K562 (cell line): ENCODE results near the gene CACNA1I. TPM values are rescaled to one million over a fixed set of nuclear protein-coding genes. Genes with fewer than 3 reads are reported as not detected.

ENCODE experiments used
- ATAC-seq: fragments of 200-7000 bp; cut with Tn5 transposase; 3 replicates; pipeline ENCODE4 v1.9.1; 2020; ENCODE audit warnings: moderate library complexity
- BruUV-seq: library from RNA; stranded (reverse); fragments of 400-500 nt; replicated peaks from 2 replicates; lab custom pipeline; 2021; lab: Mats Ljungman, UMichigan
- CTCF ChIA-PET: fragments of 300-600 bp; formaldehyde crosslinking; extraction: SDS; loops from one replicate; lab custom pipeline; 2021; ENCODE audit warnings: low intra/inter-chr PET ratio; lab: Yijun Ruan, JAX
- POLR2A ChIA-PET: fragments of 300-600, 350-650 bp; sonication (Branson Sonifier 250); formaldehyde crosslinking; extraction: SDS; loops from one replicate; lab custom pipeline; 2021; ENCODE audit warnings: antibody characterized with exemption, inconsistent platforms; lab: Yijun Ruan, JAX
- DNase-seq, 4 experiments: peaks; one replicate each; pipeline versions ENCODE4 v3.0.0 to v3.0.0-alpha.2; 2011 to 2018; ENCODE audit warnings: low spot score in 3 of 4, mixed read lengths in 3 of 4; ENCODE audit errors: extremely low read depth in 1 of 4
- FAIRE-seq: peaks from 2 replicates; lab custom pipeline; 2011; peaks lifted over from hg19 to GRCh38; lab: Jason Lieb, UNC
- H2AFZ ChIP-seq: 2 replicates; pipeline ENCODE4 v1.6.0; 2011; ENCODE audit warnings: low read depth, low read length, control low read depth, inconsistent platforms
- H3K27ac ChIP-seq: fragments of 200-600 bp; 3 replicates; pipeline ENCODE4 v1.8.0; 2011; ENCODE audit warnings: low read depth, mild to moderate bottlenecking, control low read depth, inconsistent platforms, low read length, moderate library complexity, mixed read lengths; ENCODE audit errors: extremely low read depth
- H3K27me3 ChIP-seq, 2 experiments: fragments of 300-600 bp in 1 of 2; 2 replicates in 1 of 2; 3 replicates in 1 of 2; pipeline versions ENCODE4 v1.6.0 to v1.8.0; 2011; ENCODE audit warnings: inconsistent platforms in 2 of 2, low read length in 2 of 2, mild to moderate bottlenecking in 1 of 2, mixed read lengths in 1 of 2, moderate library complexity in 1 of 2; ENCODE audit not compliant: control insufficient read depth in 2 of 2, insufficient read depth in 2 of 2
- H3K36me3 ChIP-seq: fragments of 300-600 bp; 3 replicates; pipeline ENCODE4 v1.8.0; 2011; ENCODE audit warnings: mild to moderate bottlenecking, low read length, inconsistent platforms; ENCODE audit not compliant: control insufficient read depth, insufficient read depth
- H3K4me1 ChIP-seq, 2 experiments: fragments of 200-600 bp in 1 of 2; replicated peaks in 1 of 2; 2 replicates in 1 of 2; 3 replicates in 1 of 2; pipeline versions ENCODE4 v1.5.1 to v1.8.0; 2011; ENCODE audit warnings: inconsistent platforms in 2 of 2, low read length in 2 of 2, mild to moderate bottlenecking in 1 of 2, mixed read lengths in 1 of 2, moderate library complexity in 1 of 2; ENCODE audit not compliant: control insufficient read depth in 2 of 2, insufficient read depth in 2 of 2
- H3K4me2 ChIP-seq: 2 replicates; pipeline ENCODE4 v1.6.1; 2011; ENCODE audit warnings: low read length, control low read depth, inconsistent platforms, mixed read lengths; ENCODE audit not compliant: insufficient read depth
- H3K4me3 ChIP-seq: fragments of 200-600 bp; sonication (generic), shearing (Covaris generic); 2 replicates; pipeline ENCODE4 v1.5.1; 2016; ENCODE audit warnings: control low read depth, inconsistent platforms
- H3K79me2 ChIP-seq: fragments of 200-600 bp; 3 replicates; pipeline ENCODE4 v1.8.0; 2011; ENCODE audit warnings: low read length, inconsistent platforms; ENCODE audit not compliant: control insufficient read depth, insufficient read depth
- H3K9ac ChIP-seq, 2 experiments: 2 replicates each; pipeline versions ENCODE4 v1.6.0 to v1.6.1; 2011; ENCODE audit warnings: low read depth in 2 of 2, low read length in 2 of 2, control low read depth in 1 of 2, inconsistent platforms in 1 of 2, mild to moderate bottlenecking in 1 of 2, mixed read lengths in 1 of 2; ENCODE audit not compliant: insufficient read depth in 1 of 2
- H3K9me1 ChIP-seq: one replicate; pipeline ENCODE4 v1.6.0; 2011; ENCODE audit warnings: inconsistent platforms, mild to moderate bottlenecking, low read length, moderate library complexity; ENCODE audit not compliant: control insufficient read depth, insufficient read depth
- H3K9me3 ChIP-seq: replicated peaks from 2 replicates; pipeline ENCODE4 v1.5.1; 2011; ENCODE audit warnings: low read depth, low read length, inconsistent platforms; ENCODE audit not compliant: control insufficient read depth, insufficient read depth
- H4K20me1 ChIP-seq: replicated peaks from 2 replicates; pipeline ENCODE4 v1.6.1; 2011; ENCODE audit warnings: low read length, inconsistent platforms, mixed read lengths; ENCODE audit not compliant: control insufficient read depth, insufficient read depth
- CC2D1A ChIP-seq: fragments of 450-650 bp; IDR thresholded peaks from 2 replicates; pipeline ENCODE4 v1.6.1; 2017; ENCODE audit warnings: mild to moderate bottlenecking
- HDAC2 ChIP-seq: fragments of 450-650 bp; IDR thresholded peaks from 2 replicates; pipeline ENCODE4 v1.6.1; 2016; ENCODE audit warnings: mild to moderate bottlenecking
- KDM1A ChIP-seq, 2 experiments: fragments of 450-650 bp; IDR thresholded peaks; 2 replicates each; pipeline ENCODE4 v1.6.1; 2016; ENCODE audit warnings: mild to moderate bottlenecking in 2 of 2
- LEF1 ChIP-seq: fragments of 450-650 bp; IDR thresholded peaks from 2 replicates; pipeline ENCODE4 v1.6.1; 2016; ENCODE audit warnings: mild to moderate bottlenecking
- MYC ChIP-seq, 2 experiments: fragments of 250-450 bp in 1 of 2; sonication (Bioruptor Pico) in 1 of 2; IDR thresholded peaks; 2 replicates each; pipeline versions ENCODE4 v1.5.1 to v1.6.1; 2012 to 2021; ENCODE audit warnings: low read depth in 2 of 2, borderline replicate concordance in 1 of 2, improper control_type of control experiment in 1 of 2, low read length in 1 of 2, mild to moderate bottlenecking in 1 of 2, moderate library complexity in 1 of 2
- NFE2L1 ChIP-seq: fragments of 450-650 bp; IDR thresholded peaks from 2 replicates; pipeline ENCODE4 v1.6.1; 2016; ENCODE audit warnings: missing genetic modification characterization, low read depth, mild to moderate bottlenecking, missing compliant biosample characterization, moderate library complexity, borderline replicate concordance
- TRIM25 ChIP-seq: fragments of 450-650 bp; IDR thresholded peaks from 2 replicates; pipeline ENCODE4 v1.7.0; 2016; ENCODE audit warnings: borderline replicate concordance
- ZBTB9 ChIP-seq: fragments of 450-650 bp; formaldehyde crosslinking; IDR thresholded peaks from 2 replicates; pipeline ENCODE4 v1.4.0; 2020; ENCODE audit warnings: mild to moderate bottlenecking, moderate library complexity
- ZNF217 ChIP-seq: sonication (generic); formaldehyde crosslinking; IDR thresholded peaks from 2 replicates; pipeline ENCODE4 v1.8.0; 2022; ENCODE audit warnings: mild to moderate bottlenecking, missing genetic modification reagents
- ZNF766 ChIP-seq: fragments of 200-800 bp; sonication (Bioruptor generic); conservative IDR thresholded peaks from 2 replicates; pipeline ENCODE4 v1.6.1; 2016; ENCODE audit warnings: missing genetic modification characterization, missing compliant biosample characterization
- ZNF778 ChIP-seq: fragments of 450-650 bp; formaldehyde crosslinking; IDR thresholded peaks from 2 replicates; pipeline ENCODE4 v1.4.0; 2020; ENCODE audit warnings: mild to moderate bottlenecking, moderate library complexity
- WGBS: fragments of 100-300 bp; shearing (Covaris generic); methylation state at CpG from one replicate; pipeline ENCODE4 v1.1.6; 2016; ENCODE audit warnings: low coverage, mixed read lengths; ENCODE audit not compliant: insufficient coverage; ENCODE audit errors: missing lambda C conversion rate; 5-methylcytosine and 5-hydroxymethylcytosine counted together
- in situ Hi-C: fragments of 300-500 bp; cut with MboI; formaldehyde crosslinking; loops from 4 replicates; pipeline ENCODE4 v1.15.0; 2018; ENCODE audit warnings: inconsistent platforms, mixed read lengths
- intact Hi-C: fragments of 100-400 bp; cut with micrococcal nuclease; formaldehyde crosslinking; loops from 2 replicates; pipeline ENCODE4 v1.14.2; 2022
- polyA plus RNA-seq, 8 experiments: library from polyadenylated mRNA; depleted of rRNA in 4 of 8; stranded (reverse) in 5 of 8; unstranded in 3 of 8; fragments of >200 nt; fragmentation: Nextera tagmentation in 2 of 8; fragmentation: Illumina TruSeq in 1 of 8; extraction: Ambion mirVana in 2 of 8; extraction: Trizol in 1 of 8; gene quantifications; 2 replicates each; pipeline versions ENCODE4 v1.2.1 to v1.2.3, GENCODE V29; 2011 to 2014; ENCODE audit warnings: inconsistent platforms in 1 of 8, missing spikeins in 1 of 8
- total RNA-seq, 7 experiments: library from RNA; depleted of rRNA in 6 of 7; stranded (reverse); fragments of >200 nt in 6 of 7; fragmentation: Illumina TruSeq in 2 of 7; extraction: Trizol in 2 of 7; gene quantifications; 2 replicates each; pipeline versions ENCODE4 v1.2.1 to v1.2.3, GENCODE V29; 2011 to 2021; ENCODE audit warnings: low replicate concordance in 1 of 7
- TF ChIP-seq, protein P1 (sequence below), 3 experiments: IDR thresholded peaks in 2 of 3; conservative IDR thresholded peaks in 1 of 3; 2 replicates each; pipeline ENCODE4 v1.5.1; 2011 to 2012; ENCODE audit warnings: low read length in 3 of 3, mild to moderate bottlenecking in 3 of 3, control low read depth in 2 of 3, improper control_type of control experiment in 1 of 3, inconsistent platforms in 1 of 3, low read depth in 1 of 3, mixed read lengths in 1 of 3, moderate library complexity in 1 of 3; ENCODE audit not compliant: insufficient read depth in 2 of 3
- TF ChIP-seq, protein P2 (sequence below): sonication (generic); formaldehyde crosslinking; IDR thresholded peaks from 2 replicates; pipeline ENCODE4 v1.8.1; 2023; ENCODE audit warnings: mild to moderate bottlenecking, missing genetic modification reagents

Gene CACNA1I
- total and polyA plus RNA-seq, 9 of the 15 experiments (the other 6 are each of a cell fraction or from before 2014, with no cell fraction given): 0.01 to 0.79 (median 0.32) TPM; not detected in 1

DNA sequence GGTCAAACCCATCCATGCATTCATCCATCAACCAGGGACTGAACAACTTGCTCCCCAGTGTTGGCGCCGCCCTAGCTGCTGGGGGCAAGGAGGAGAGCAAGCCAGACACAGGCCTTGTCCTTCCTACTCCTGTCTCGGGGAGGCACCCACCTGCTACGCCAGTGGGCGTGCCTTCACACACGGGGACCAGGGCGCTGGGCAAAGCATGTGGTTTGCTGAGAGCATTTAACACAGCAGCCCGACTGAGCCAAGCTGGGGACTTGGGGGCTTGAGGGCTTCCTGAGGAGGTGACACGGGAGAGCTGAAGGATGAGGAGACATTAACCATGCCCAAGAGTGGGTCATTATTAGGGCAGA lies 30.6 kb downstream of the CACNA1I start (continued):
- TF ChIP-seq, protein P1, sequence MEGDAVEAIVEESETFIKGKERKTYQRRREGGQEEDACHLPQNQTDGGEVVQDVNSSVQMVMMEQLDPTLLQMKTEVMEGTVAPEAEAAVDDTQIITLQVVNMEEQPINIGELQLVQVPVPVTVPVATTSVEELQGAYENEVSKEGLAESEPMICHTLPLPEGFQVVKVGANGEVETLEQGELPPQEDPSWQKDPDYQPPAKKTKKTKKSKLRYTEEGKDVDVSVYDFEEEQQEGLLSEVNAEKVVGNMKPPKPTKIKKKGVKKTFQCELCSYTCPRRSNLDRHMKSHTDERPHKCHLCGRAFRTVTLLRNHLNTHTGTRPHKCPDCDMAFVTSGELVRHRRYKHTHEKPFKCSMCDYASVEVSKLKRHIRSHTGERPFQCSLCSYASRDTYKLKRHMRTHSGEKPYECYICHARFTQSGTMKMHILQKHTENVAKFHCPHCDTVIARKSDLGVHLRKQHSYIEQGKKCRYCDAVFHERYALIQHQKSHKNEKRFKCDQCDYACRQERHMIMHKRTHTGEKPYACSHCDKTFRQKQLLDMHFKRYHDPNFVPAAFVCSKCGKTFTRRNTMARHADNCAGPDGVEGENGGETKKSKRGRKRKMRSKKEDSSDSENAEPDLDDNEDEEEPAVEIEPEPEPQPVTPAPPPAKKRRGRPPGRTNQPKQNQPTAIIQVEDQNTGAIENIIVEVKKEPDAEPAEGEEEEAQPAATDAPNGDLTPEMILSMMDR (IDR thresholded peaks at IDR 0.05 in 2 of 3, conservative IDR thresholded peaks at IDR 0.05 in 1 of 3; ENCODE audit: insufficient read depth in 2 of 3, low read depth in 1 of 3, low read length in 3 of 3): no peak
- TF ChIP-seq TRIM25: no peak
- TF ChIP-seq ZBTB9: no peak
- no peak for TF ChIP-seq LEF1

DNA sequence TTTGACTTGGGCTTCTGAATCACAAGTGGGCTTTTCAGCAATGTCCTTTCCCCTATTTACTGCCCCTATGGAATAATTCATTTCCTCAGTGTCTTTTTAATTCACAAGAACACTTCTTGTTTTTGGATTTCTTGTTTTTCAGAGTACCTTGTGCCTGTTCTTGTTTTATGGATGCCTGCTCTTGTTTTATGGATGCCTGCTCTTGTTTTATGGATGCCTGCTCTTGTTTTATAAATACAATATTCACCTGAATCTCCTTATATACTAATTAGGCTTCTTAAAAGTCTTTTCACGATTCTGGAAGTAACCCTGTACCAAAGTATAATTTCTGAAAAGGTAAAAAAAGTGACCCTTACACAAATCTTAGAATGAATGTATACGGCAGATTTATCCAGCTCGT lies 32.8 kb downstream of the CACNA1I start:
- intact Hi-C loops: no loop called here
- Histone ChIP-seq H3K27ac (no peak overlapping the region), H3K9me1 (no peaks in the 10 kb centered on the region), H3K4me3 (no peak overlapping the region), H3K36me3 (no peaks in the 10 kb centered on the region), H3K4me2 (no peak overlapping the region), H3K79me2 (no peaks in the 10 kb centered on the region), H3K4me1 (peaks cover 0 to 3% of the 10 kb centered on the region in 2 experiments; a peak in 3 of 5 replicates), H3K27me3 (no peaks in the 10 kb centered on the region), H4K20me1 (no peaks in the 10 kb centered on the region), H2AFZ (no peak overlapping the region), H3K9ac (no peak overlapping the region), H3K9me3 (no peaks in the 10 kb centered on the region)
- DNase-seq (no peak), FAIRE-seq (no peak), ATAC-seq (no peak)
- 38% methylated on average over 3 of the region's 3 CpGs for WGBS
- POLR2A ChIA-PET: no interaction called here
- BruUV-seq: no TSS peak
- CTCF ChIA-PET: no interaction called here
- in situ Hi-C loops: no loop called here
- TF ChIP-seq CC2D1A (no peak), ZNF778 (CRISPR knock-in tag) (no peak), ZNF217 (CRISPR knock-in tag) (no peak), HDAC2 (no peak), NFE2L1 (tag) (no peak), MYC (IDR thresholded peaks at IDR 0.05; ENCODE audit: low read depth, low read length) (no peak), MYC (CRISPR knock-in tag; IDR thresholded peaks at IDR 0.05; ENCODE audit: borderline replicate concordance, low read depth) (no peak), KDM1A (IDR thresholded peaks at IDR 0.05) (no peak), ZNF766 (CRISPR knock-in tag) (no peak)
- TF ChIP-seq, protein P2, sequence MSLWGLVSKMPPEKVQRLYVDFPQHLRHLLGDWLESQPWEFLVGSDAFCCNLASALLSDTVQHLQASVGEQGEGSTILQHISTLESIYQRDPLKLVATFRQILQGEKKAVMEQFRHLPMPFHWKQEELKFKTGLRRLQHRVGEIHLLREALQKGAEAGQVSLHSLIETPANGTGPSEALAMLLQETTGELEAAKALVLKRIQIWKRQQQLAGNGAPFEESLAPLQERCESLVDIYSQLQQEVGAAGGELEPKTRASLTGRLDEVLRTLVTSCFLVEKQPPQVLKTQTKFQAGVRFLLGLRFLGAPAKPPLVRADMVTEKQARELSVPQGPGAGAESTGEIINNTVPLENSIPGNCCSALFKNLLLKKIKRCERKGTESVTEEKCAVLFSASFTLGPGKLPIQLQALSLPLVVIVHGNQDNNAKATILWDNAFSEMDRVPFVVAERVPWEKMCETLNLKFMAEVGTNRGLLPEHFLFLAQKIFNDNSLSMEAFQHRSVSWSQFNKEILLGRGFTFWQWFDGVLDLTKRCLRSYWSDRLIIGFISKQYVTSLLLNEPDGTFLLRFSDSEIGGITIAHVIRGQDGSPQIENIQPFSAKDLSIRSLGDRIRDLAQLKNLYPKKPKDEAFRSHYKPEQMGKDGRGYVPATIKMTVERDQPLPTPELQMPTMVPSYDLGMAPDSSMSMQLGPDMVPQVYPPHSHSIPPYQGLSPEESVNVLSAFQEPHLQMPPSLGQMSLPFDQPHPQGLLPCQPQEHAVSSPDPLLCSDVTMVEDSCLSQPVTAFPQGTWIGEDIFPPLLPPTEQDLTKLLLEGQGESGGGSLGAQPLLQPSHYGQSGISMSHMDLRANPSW (CRISPR knock-in tag): no peak
